Stomach (tissue), 9 donors: ENCODE results near the gene ALG14. TPM values are rescaled to one million over a fixed set of nuclear protein-coding genes. Genes with fewer than 3 reads are reported as not detected.

ENCODE experiments used
- DNase-seq, 2 donors: peaks; one replicate each; pipeline versions ENCODE4 v3.0.0 to v3.0.0-alpha.2; 2013 to 2019
- H3K27ac ChIP-seq, 5 donors: fragments of 200-600 bp in 4 of 5; sonication (generic) in 4 of 5; one replicate each; pipeline ENCODE4 v1.5.1; 2013 to 2019; ENCODE audit warnings: mild to moderate bottlenecking in 1 of 5, moderate library complexity in 1 of 5
- H3K27me3 ChIP-seq, 3 donors: fragments of 200-600 bp; sonication (generic); one replicate each; pipeline ENCODE4 v1.5.1; 2017 to 2019; ENCODE audit warnings: mixed run types in 1 of 3
- H3K36me3 ChIP-seq, 4 donors: fragments of 200-600 bp; sonication (generic); 1 replicate in 3 of 4; 2 replicates in 1 of 4; pipeline ENCODE4 v1.5.1; 2016 to 2019
- H3K4me1 ChIP-seq, 4 donors: fragments of 200-600 bp; sonication (generic); one replicate each; pipeline ENCODE4 v1.5.1; 2016 to 2019
- H3K4me3 ChIP-seq, 4 donors: fragments of 200-600 bp; sonication (generic) in 3 of 4; one replicate each; pipeline ENCODE4 v1.5.1; 2016 to 2019; ENCODE audit warnings: mild to moderate bottlenecking in 1 of 4
- H3K9me3 ChIP-seq, 4 donors: fragments of 200-600 bp; sonication (generic); one replicate each; pipeline ENCODE4 v1.5.1; 2016 to 2019
- EP300 ChIP-seq: sonication (generic); formaldehyde crosslinking; IDR thresholded peaks from one replicate; pipeline ENCODE4 v1.6.1; 2017; ENCODE audit warnings: antibody characterized with exemption
- POLR2A ChIP-seq, 4 donors: fragments of 450-650 bp; IDR thresholded peaks; one replicate each; pipeline ENCODE4 v1.6.1; 2016; ENCODE audit warnings: antibody characterized with exemption in 4 of 4, control low read depth in 2 of 4, mild to moderate bottlenecking in 1 of 4, moderate library complexity in 1 of 4
- POLR2AphosphoS5 ChIP-seq, 3 donors: sonication (generic); formaldehyde crosslinking; IDR thresholded peaks; one replicate each; pipeline ENCODE4 v1.6.1; 2016; ENCODE audit warnings: antibody characterized with exemption in 3 of 3
- WGBS, 5 donors: extraction: QIAGEN DNeasy Blood & Tissue Kit in 3 of 5; methylation state at CpG; one replicate each; pipeline versions ENCODE4 v1.1.5 to v1.1.7; 2013 to 2018; 5-methylcytosine and 5-hydroxymethylcytosine counted together
- intact Hi-C: fragments of 100-400 bp; cut with DNase I; formaldehyde crosslinking; loops from one replicate; pipeline ENCODE4 v1.15.1; 2023; ENCODE audit warnings: low total_unique reads
- polyA plus RNA-seq, 3 donors: library from polyadenylated mRNA; stranded (reverse); fragments of 200-250 nt; gene quantifications; one replicate each; pipeline ENCODE4 v1.2.3, GENCODE V29; 2013
- total RNA-seq, 5 donors: library from RNA; depleted of rRNA; stranded (reverse); fragments of >200 nt; gene quantifications; one replicate each; pipeline versions ENCODE4 v1.1.0 to v1.2.3, GENCODE V29; 2014 to 2016
- TF ChIP-seq, protein P1 (sequence below), 7 experiments: fragments of 450-650 bp in 4 of 7; fragments of 200-600 bp in 3 of 7; sonication (generic) in 3 of 7; IDR thresholded peaks; one replicate each; pipeline ENCODE4 v1.5.1; 2016 to 2019; ENCODE audit warnings: antibody characterized with exemption in 7 of 7, control low read depth in 2 of 7, mild to moderate bottlenecking in 1 of 7
- donor health status: healthy with polysubstance abuse.
- donor health status: Bipolar disorder and iron deficiency.
- donor health status: healthy.

Gene ALG14
- total and polyA plus RNA-seq, 8 donors = under 0.01 to 3.5 (median 1.1) TPM; not detected in 1

DNA sequence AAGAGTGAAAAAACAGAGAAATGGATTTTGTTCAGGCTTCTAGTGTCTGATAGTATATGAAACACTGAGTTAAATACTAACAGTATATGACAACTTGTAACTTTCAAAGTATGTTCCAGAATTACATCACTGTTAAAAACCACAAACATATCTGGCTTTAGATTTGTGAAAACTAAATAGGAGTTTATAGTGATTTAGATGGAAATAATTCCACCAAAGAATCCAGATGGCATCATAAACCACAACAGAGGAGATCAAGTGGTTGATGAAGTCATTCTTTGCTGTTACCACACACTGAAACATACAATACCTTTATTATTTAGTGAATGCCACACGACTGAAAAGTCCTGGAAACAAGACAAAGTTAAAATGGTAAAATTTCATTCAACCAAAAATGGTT is 37.2 kb downstream of the ALG14 start:
- DNase-seq = no peak
- H3K4me3 ChIP-seq = no peak overlapping the region
- no peaks in the 10 kb centered on the region for H3K4me1 ChIP-seq
- H3K27me3 ChIP-seq = no peaks in the 10 kb centered on the region
- H3K9me3 ChIP-seq = no peaks in the 10 kb centered on the region
- no peaks in the 10 kb centered on the region for H3K36me3 ChIP-seq
- 76 to 91% (median 88%) methylated on average over 1 of the region's 1 CpG for WGBS, 5 donors
- intact Hi-C loops = no loop called here
- TF ChIP-seq POLR2AphosphoS5 (IDR thresholded peaks at IDR 0.05) = no peak
- TF ChIP-seq EP300 = no peak
- TF ChIP-seq POLR2A (IDR thresholded peaks at IDR 0.05) = no peak
- TF ChIP-seq, protein P1, sequence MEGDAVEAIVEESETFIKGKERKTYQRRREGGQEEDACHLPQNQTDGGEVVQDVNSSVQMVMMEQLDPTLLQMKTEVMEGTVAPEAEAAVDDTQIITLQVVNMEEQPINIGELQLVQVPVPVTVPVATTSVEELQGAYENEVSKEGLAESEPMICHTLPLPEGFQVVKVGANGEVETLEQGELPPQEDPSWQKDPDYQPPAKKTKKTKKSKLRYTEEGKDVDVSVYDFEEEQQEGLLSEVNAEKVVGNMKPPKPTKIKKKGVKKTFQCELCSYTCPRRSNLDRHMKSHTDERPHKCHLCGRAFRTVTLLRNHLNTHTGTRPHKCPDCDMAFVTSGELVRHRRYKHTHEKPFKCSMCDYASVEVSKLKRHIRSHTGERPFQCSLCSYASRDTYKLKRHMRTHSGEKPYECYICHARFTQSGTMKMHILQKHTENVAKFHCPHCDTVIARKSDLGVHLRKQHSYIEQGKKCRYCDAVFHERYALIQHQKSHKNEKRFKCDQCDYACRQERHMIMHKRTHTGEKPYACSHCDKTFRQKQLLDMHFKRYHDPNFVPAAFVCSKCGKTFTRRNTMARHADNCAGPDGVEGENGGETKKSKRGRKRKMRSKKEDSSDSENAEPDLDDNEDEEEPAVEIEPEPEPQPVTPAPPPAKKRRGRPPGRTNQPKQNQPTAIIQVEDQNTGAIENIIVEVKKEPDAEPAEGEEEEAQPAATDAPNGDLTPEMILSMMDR (IDR thresholded peaks at IDR 0.05) = no peak
- H3K27ac ChIP-seq = no peak overlapping the region

DNA sequence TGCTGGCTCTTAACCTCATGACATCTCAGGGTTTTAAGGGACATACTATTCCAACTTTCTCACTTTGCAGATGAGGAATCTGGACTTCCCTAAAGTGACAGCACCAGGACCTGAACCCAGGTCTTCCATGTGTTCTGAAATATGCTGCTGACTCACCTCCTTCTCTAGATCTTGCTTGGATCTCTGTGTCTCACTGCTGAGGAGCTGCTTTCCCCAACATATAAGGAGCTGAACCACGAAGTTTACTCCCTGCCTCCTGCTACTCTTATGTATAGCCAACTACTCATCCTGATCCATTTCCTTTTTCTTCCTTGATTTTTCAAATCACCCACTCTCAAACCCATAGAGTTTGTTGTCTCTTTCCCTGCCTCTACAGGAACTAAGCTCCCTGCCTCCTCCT is 38.2 kb downstream of the ALG14 start:
- Histone ChIP-seq H3K27me3 (no peaks in the 10 kb centered on the region), H3K9me3 (peaks cover 0 to 1% (median 0%) of the 10 kb centered on the region in 4 donors), H3K4me3 (no peak overlapping the region), H3K4me1 (no peaks in the 10 kb centered on the region), H3K27ac (no peak overlapping the region), H3K36me3 (no peaks in the 10 kb centered on the region)
- WGBS, 5 donors = 82 to 95% (median 92%) methylated on average over 1 of the region's 1 CpG
- intact Hi-C loops = no loop called here
- no peak for TF ChIP-seq EP300
- no peak for TF ChIP-seq POLR2A (IDR thresholded peaks at IDR 0.05)
- TF ChIP-seq POLR2AphosphoS5 (IDR thresholded peaks at IDR 0.05) = no peak
- TF ChIP-seq, protein P1 (IDR thresholded peaks at IDR 0.05) = no peak
- DNase-seq = no peak

DNA sequence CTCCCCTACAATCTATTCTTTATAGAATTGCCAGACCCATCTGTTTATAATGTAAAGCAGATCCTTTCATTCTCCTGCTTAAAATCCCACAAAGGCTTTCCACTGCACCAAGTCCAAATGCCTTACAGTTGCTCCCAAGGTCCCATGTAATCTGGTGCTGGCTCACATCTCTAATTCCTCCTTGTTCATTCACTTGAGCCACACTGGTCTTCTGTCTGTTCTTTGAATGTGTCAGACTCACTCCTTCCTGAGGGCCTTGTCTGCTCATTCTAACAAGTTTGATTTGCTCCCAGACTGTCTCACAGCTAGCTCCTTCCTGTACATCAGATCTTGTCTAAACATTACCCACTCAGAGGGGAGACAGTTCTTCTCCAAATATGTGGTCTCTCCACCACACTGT is 38.9 kb downstream of the ALG14 start:
- Histone ChIP-seq H3K27me3 (no peaks in the 10 kb centered on the region), H3K4me1 (no peaks in the 10 kb centered on the region), H3K4me3 (no peak overlapping the region), H3K9me3 (peaks cover 0 to 8% (median 3%) of the 10 kb centered on the region in 4 donors), H3K36me3 (no peaks in the 10 kb centered on the region), H3K27ac (no peak overlapping the region)
- TF ChIP-seq EP300 = no peak
- no peak for TF ChIP-seq POLR2A (IDR thresholded peaks at IDR 0.05)
- TF ChIP-seq, protein P1 (IDR thresholded peaks at IDR 0.05) = no peak
- no peak for TF ChIP-seq POLR2AphosphoS5 (IDR thresholded peaks at IDR 0.05)
- no peak for DNase-seq
- intact Hi-C loops = no loop called here

DNA sequence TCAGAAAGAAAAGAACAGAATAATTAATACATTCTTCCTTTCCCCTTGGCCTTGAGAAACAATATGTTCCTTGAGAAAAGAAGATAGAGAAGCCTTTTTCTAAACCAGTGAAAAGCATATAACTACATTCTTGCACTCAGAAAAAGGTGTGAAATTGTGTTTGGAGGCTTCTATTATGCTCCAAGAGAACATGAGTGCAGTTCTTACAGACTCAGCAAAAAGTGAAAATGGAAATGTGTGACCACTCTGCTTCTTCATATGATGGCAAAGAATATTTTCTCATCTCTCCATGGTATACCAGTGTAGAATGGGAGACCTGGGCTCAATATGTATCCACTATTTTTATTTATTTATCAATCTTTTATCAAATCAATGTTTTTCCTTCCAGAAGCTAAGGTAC is 43.2 kb downstream of the ALG14 start:
- DNase-seq = no peak
- Histone ChIP-seq H3K27me3 (no peaks in the 10 kb centered on the region), H3K4me1 (no peaks in the 10 kb centered on the region), H3K9me3 (peaks cover 0 to 8% (median 5%) of the 10 kb centered on the region in 4 donors), H3K36me3 (peaks cover 0 to 15% (median 4%) of the 10 kb centered on the region in 4 donors), H3K27ac (no peak overlapping the region), H3K4me3 (no peak overlapping the region)
- intact Hi-C loops = no loop called here
- TF ChIP-seq, protein P1 (IDR thresholded peaks at IDR 0.05) = no peak
- TF ChIP-seq EP300 (no peak), POLR2AphosphoS5 (IDR thresholded peaks at IDR 0.05) (no peak), POLR2A (IDR thresholded peaks at IDR 0.05) (no peak)
